Activated T-cell treated with anti-CD3 and anti-CD28 coated beads for 4 hours (primary cell): ENCODE measurements around the gene LAGE3.

Experiments
- DNase-seq: peaks from one replicate; pipeline ENCODE4 v3.0.0-alpha.2; 2020

The LAGE3 gene

GRCh38 chrX:154473683-154474082, 5.4 kb downstream of the LAGE3 start:
- DNase-seq: no peak

GRCh38 chrX:154472685-154473632, 6.1 kb downstream of the LAGE3 start:
- DNase-seq: no peak

GRCh38 chrX:154471839-154472684, 7.0 kb downstream of the LAGE3 start:
- DNase-seq: no peak

- no peak for DNase-seq
Observed at GRCh38 chrX:154470914-154471568, 8.0 kb downstream of the LAGE3 start.

GRCh38 chrX:154470434-154470833, 8.6 kb downstream of the LAGE3 start:
- DNase-seq: no peak

DNA sequence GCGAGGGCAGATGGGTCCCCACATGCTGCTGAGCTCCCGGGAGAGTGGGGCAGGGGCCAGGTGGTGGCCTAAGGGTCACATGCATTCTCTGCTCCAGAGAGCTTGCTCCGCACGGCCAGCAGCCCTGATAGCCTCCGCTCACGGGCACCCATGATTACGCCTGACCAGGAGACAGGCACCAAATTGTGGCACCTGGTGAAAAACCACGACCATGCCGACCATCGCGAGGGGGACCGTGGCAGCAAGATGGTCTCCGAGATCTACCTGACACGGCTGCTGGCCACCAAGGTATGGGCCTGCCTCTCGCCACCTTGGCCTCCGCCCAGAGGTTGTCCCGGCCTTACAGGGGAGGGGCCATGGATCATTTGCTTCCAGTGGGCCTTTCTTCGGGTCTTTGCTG, 9.2 kb downstream of the LAGE3 start:
- no peak for DNase-seq

DNA sequence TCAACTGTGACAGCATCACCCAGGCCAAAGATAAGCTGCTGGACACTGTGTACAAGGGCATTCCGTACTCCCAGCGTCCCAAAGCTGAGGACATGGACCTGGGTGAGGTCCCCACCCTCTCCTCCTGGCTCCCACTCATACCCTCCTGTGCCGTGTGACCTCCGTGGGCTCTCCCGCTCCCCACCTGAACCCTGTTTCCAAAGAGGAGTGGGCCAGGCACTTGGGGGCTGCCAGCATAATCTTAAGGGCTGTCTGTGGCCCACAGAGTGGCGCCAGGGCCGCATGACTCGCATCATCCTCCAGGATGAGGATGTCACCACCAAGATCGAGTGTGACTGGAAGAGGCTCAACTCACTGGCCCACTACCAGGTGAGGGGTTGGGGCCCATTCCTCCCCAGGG, 10.0 kb downstream of the LAGE3 start:
- no peak for DNase-seq

DNA sequence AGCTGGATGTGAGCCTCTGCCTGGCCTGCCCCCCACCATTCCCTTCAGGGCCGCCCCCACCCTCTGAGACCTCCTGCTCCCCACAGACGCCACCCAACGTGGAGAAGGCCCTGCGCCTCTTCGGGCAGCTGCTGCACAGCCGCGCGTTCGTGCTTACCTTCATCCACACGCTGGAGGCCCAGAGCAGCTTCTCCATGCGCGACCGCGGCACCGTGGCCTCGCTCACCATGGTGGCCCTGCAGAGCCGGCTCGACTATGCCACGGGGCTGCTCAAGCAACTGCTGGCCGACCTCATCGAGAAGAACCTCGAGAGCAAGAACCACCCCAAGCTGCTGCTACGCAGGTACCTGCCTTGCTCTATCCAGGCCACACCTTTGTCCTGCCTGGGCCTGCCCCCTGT, 10.9 kb downstream of the LAGE3 start:
- no peak for DNase-seq

GRCh38 chrX:154467556-154467955, 11.5 kb downstream of the LAGE3 start:
- DNase-seq: no peak

DNA sequence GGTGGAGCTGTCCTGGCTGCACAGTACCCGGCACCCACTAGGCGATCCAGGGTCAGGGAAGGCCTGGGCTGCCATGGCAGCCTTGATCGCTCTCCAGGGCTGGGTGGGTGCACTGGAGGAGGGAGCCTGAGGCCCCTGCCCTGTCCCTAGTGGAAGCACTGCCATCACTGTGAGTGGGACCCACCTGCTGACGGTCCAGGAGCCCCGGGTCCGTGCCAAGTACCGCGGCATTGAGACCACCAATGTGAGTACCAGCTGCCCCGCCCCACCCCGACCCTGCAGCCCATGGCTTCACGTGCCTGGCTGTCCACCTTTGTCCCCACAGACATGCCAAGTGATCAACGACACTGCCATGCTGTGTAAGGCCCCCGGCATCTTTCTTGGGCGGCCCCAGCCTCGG, 12.2 kb downstream of the LAGE3 start:
- DNase-seq: no peak

- DNase-seq: no peak
Observed at GRCh38 chrX:154466036-154466435, 13.0 kb downstream of the LAGE3 start.

DNA sequence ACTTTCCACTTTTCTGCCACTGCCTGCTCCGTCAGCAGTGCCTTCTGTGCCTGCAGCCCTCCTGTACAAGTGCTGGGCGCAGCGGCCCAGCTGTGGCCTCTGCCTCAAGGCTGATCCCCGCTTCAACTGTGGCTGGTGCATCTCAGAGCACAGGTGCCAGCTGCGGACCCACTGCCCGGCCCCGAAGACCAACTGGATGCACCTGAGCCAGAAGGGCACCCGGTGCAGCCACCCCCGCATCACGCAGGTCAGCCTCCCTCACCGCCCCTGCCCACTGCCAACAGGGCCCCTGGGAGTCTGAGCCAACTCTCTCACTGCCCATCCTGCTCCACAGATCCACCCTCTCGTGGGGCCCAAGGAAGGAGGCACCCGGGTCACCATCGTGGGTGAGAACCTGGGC, 13.5 kb downstream of the LAGE3 start:
- no peak for DNase-seq

- DNase-seq: no peak
Observed at GRCh38 chrX:154464806-154465365, 14.2 kb downstream of the LAGE3 start.

DNA sequence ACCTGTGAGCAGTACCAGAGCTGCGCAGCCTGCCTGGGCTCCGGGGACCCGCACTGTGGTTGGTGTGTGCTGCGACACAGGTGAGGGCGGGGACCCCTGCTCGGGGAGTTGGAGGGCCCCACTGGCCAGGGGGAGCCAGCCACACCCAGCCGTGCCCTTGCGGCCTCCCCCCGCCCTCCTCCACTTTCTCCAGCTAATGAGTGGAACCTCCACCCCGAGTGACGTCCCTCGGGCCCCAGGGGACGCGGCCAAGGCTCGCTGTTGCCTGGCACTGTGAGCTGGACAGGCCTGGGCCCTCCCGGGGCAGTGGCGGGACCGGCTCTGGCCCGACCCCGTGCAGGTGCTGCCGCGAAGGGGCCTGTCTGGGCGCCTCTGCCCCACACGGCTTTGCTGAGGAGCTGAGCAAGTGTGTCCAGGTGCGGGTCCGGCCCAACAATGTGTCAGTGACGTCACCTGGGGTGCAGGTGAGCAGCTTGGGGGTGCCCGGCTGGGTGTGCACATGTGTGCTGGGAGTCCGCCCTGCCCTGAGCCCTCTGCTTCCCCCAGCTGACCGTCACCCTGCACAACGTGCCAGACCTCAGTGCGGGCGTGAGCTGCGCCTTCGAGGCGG, 15.4 kb downstream of the LAGE3 start:
- no peak for DNase-seq

DNA sequence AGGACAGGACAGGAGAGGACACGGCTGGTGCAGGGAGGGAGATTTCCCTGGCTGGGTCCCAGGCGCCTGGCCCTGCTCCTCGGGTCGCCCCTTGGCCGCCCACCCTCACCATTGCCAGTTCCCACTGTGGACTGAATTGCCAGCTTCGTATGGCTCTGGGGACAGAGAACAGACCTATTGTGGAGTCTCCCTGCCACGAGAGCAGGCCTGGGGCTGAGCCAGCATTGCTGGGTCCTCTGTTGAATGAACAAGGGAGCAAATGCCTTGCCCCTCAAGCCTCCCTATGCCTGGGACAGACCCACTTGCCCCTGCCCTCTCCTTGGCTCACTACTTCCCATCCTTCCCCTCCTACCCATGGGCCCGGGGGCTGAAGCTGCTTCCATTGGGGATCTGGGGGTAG, 16.7 kb downstream of the LAGE3 start:
- no peak for DNase-seq

- no peak for DNase-seq
Observed at GRCh38 chrX:154460326-154460725, 18.8 kb downstream of the LAGE3 start.

GRCh38 chrX:154459832-154460231, 19.2 kb downstream of the LAGE3 start:
- no peak for DNase-seq

GRCh38 chrX:154458954-154459778, 19.9 kb downstream of the LAGE3 start:
- DNase-seq: no peak

DNA sequence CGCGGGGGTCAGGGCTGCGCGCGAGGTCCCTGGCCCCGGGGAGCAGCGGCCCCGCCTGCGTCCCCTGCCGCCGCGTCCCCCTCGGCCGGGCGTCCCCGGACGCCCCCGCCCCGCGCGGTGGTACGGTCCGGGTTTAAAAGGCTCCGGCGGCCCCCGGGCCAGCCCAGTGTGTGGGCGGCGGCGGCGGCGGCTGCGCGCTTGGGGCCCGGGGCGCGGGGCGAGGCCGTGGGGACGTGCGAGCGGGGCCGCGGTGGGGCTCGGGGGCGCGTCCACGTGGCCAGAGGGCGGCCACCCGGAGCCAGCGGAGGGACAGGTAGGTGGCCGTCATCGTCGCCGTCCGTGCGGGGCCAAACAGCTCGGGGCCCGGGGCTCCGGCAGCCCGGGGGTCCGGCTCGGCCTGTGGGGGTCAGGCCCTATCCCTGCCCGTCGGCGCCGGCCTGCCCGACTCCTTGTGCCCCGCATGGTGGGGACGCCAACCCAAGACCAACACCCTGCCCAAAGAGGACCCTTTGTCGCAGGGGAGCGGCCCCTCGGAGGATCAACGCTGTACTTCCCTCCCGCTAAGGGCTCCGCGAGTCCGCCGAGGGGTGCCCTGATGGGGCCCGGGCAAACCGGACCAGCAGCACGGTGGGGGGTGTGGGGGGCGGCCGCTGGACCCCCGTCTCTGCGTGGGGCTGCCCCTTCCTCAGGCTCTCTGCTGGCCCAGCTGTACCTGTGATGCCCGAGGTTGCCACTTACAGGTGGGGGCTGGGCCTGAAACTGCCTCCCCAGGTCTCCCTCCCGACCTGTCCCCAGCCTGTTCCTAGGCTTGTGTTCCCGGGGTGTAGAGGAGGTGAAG, 20.7 kb downstream of the LAGE3 start, which contains the start of gene PLXNA3:
Gene PLXNA3 (plus strand): TSS at position 166 of the 838 bp plus-strand sequence. CDS start 1,903 bp downstream, outside the sequence.
- peak; percentile 49 for DNase-seq

DNA sequence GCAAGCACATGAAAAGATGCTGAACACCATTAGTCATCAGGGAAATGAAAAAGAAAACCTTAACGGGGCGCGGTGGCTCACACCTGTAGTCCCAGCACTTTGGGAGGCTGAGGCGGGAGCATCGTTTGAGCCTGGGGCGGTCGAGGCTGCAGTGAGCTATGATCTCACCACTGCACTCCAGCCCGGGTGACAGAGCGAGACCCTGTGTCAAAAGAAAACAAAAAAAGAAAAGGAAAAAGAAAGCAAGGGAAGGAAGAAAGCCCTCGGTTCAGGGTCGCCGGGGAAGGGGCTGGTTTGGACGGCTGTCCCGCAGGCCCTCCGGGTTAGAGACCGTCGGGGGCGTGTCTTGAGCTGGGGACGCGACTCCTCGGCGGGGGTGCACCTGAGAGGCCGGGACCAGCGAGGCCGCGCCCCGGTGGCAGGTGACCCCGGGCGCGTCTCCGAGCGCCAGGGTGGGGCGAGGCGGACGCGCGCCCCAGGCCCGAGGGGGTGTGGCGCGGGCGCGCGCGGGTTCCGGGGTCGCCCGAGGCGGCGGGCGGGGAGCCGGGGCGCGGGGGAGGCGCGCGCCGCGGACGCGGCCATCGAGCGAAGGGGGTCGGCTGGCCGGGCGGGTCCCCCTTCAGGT, 21.5 kb downstream of the LAGE3 start:
- DNase-seq: peak; percentile 30
